DMS114 treated with DMSO at 0.1 percent for 48 hours (cell line): ENCODE results near the gene ABCE1.
"Not testable (repeated sequence)": the region's sequence is repeated elsewhere in the genome, so short reads cannot be mapped to it uniquely, and the experiment has no call there.

ENCODE experiments used
- DNase-seq: peaks from one replicate; lab custom pipeline; 2025; ENCODE audit not compliant: unreplicated experiment; lab: John Stamatoyannopoulos, UW

ABCE1 gene

DNA sequence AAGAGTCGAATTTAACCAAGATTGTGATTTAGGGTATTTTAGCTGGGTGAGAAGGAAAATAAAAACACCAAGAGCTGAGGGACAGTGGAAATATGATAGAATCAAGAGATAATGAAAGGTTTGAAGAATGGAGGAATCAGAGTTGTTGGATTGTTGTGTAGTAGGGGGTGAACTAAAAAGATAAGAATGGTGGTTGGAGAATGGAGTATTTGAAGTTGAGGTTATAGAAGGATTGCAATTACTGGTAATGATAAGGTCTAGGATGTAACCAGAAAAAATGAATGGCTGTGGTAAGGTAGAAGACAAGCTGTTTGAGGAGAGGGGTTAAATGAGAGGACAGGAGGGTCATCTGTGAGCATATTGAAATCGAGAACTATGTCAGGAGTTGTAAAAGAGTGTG, 4.5 kb downstream of the ABCE1 start:
- DNase-seq = no peak

DNA sequence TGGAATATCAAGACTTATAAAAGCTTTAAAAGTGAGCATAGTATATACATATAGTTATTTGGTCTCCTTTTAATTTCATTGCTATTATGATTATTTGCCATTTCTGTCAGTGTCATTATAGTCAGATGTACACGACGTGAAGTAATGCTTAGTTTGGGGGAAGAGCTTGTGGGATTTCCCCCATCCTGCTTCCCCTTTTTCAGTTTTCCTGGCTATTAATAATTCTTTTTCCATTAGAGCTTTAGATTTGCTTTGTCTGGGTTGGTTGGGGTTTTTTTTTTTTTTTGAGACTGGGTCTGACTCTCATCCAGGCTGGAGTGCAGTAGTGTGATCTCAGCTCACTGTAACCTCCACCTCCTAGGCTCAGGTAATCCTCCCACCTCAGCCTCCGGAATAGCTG, 5.4 kb downstream of the ABCE1 start:
- DNase-seq = no peak

DNA sequence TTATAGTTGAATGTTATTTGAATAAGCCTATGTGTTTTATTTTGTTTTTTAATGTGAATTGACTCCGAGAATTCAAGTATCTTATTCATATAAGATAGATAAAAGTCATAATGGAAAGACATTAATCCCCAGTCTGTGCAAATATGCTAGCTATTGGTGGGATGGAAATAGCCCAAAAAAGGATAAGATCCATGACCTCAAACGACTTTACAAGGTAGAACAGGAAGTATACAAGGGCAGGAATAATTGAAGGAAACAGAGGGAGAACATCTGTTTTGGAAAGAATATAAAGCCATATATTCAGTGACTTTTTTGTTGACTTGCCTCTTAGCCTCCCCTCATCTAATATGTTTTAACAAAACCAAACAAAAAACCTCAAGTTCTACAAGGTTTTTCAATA, 9.0 kb downstream of the ABCE1 start:
- no peak for DNase-seq

- DNase-seq = no peak
Measured at GRCh38 chr4:145108128-145108527, 10.0 kb downstream of the ABCE1 start.

GRCh38 chr4:145125396-145125795, 27.3 kb downstream of the ABCE1 start:
- DNase-seq = no peak

DNA sequence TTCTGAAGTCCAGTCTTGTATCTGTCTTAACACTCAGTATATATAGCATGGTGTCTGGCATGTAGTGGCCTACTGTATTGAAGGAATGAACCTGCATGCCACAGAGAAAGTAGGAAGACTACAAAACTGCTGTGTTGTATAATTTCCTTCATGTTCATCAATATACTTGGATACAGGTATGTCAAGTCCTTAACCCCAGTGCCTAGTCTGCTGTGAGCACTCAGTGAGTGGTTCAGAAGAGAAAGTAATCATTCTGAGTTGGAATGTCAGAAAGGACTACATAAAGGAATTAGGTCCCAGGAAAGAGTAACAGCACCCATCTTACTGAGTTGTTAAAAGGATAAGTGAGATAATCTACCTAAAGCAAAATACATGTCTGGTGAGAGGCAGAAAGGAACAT, 32.0 kb downstream of the ABCE1 start:
- no peak for DNase-seq

DNA sequence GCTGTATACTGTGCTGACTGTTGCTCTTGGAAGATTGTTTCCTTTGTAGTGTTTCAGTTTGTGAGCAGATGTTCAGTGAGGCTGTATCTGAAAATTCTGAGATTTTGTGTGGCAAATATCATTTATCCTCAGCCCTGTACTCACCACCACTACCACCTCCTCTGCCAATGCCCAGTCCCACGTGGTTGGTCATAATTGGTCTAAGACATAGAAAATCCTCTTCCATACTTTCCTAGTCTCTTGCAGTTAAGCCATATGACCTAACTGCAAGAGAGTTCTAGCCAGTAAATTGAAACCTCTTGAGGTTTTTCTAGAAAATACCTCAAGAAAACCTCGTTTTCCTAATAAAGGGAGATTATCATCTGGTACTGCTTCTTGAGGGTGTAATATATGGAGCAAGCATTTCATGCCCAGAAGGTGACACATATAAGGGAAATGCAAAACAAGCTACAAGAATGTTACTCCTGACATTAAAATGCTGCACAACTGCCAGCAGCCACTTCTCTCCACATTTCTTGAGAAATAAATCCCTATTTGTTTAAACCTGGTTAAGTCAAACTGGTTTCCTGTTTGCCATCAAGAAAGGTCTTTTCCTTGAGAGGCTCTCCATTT, 32.8 kb downstream of the ABCE1 start:
- no peak for DNase-seq

- DNase-seq = no peak
Measured at GRCh38 chr4:145131848-145132247, 33.7 kb downstream of the ABCE1 start.

GRCh38 chr4:145132511-145133098, 34.5 kb downstream of the ABCE1 start:
- DNase-seq = no peak

- not testable (repeated sequence) for DNase-seq
Measured at GRCh38 chr4:145136219-145136618, 38.1 kb downstream of the ABCE1 start.

DNA sequence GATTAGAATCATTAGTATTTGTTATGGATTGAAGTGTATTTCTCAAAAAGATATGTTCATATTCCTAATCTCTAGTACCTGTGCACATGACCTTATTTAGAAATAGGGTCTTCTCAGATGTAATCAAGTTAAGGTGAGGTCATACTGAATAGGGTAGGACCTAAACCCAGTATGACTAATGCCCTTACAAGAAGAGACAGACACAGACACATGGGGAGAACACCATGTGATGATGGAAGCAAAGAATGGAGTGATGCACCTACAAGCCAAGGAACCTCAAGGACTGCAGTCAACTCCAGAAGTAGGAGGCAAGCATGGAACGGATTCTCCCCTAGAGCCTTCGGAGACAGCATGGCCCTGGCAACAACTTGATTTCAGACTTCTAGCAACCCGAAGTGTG, 50.9 kb downstream of the ABCE1 start:
- DNase-seq = no peak

- DNase-seq = no peak
Measured at GRCh38 chr4:145153181-145153903, 55.2 kb downstream of the ABCE1 start.

DNA sequence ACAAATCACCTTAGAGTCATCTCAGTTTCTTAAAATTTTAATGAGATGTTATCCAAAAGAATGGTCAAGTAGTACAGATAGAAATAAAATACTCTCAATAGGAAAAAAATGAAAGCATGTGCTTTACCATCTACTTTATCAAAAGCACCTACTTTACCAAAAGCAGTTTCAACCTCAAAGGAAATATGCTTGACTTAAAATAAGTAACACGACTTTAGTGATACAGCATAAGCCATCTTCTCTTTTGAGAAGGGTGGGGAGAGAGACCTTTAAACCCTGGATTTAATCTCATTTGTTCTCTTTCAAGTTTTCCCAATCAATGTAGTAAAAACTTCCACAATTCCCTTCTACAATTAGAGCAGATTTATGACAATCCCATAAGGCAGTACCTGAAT, 55.8 kb downstream of the ABCE1 start:
- no peak for DNase-seq

DNA sequence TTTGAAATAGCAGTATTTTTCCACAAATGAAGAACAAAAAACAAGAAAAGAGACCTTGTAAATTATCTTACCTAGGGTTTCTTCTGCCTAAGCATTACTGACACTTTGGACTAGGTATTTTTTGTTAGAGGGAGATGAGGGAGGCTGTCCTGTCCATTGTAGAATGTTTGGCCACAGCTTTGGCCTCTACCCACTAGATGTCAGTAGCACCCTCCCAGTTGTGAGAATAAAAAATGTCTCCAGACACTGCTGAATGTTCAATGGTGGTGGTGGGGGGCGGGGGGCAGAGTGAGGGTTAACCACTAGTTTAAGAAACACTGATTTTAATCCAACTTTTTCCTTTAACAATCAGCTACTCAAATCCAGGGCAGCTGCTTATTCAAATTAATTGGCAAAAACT, 56.5 kb downstream of the ABCE1 start:
- no peak for DNase-seq

GRCh38 chr4:145155268-145155870, 57.3 kb downstream of the ABCE1 start:
- DNase-seq = no peak

GRCh38 chr4:145156986-145157385, 58.9 kb downstream of the ABCE1 start:
- no peak for DNase-seq

GRCh38 chr4:145161549-145161948, 63.4 kb downstream of the ABCE1 start:
- no peak for DNase-seq

- DNase-seq = no peak
Measured at GRCh38 chr4:145167887-145168286, 69.8 kb downstream of the ABCE1 start.

DNA sequence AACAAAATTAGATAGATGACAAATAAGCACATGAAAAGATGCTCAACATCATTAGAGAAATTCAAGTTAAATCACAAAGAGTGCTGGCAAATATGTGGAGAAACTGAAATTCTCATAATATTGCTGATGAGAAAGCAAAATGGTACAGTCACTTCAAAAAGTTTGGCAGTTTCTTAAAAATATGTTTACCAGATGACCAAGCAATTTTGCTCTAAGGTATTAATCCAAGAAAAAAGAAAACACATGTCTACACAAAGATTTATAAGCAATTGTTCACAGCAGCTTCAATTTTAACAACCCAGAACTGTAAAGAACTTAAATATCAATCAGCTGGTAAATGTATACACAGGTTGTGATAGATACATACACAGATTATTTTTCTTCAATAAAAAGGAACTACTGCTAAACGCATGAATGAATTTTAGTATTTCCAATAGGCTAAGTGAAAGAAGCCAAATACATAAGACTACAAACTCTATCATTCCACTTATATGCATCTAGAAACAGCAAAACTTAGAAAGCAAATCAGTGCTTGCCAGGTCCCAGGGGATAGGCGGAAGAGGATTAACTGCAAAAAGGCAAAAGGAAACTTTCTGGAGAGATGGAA, 70.6 kb downstream of the ABCE1 start:
- no peak for DNase-seq

DNA sequence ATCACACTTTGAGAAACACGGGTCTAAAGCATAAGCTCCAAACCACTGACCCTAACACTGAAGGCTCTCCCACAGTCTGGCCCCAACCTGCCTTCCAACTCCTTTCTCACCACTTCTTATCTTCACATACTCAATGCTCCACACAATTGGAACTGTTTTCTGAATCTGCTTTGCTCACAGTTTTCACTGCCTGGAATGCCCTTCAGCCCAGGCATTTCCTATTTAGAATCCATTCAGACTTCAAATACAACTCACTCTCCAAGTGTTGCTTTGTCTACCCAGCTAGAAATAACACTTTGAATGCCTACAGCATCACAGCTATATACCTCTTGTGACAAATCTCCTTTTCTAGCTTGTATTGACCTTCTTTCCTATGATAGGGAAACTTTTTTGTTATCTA, 72.1 kb downstream of the ABCE1 start:
- no peak for DNase-seq

DNA sequence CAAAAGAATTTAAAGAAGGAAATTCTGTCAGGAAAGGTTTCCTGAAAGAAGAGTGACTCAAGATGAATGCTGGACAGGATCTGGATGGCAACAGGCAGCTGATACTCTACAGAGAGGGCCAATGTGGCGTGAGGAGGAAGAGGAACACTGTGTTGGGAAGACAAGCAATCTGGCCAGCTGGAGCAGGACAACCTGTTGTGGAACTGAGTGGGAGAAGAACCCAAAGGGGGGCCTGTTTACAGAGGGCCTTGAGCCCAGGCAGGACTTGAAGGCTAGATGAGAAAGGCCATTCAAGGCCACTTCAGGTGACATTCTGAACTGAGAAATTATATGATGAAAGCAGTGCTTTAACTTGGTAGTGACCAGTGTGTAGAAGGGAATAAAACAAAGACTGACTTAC, 73.8 kb downstream of the ABCE1 start:
- no peak for DNase-seq
